SH-SY5Y (cell line): ENCODE results near the gene EYA4.

Source experiments
- GATA2 ChIP-seq: IDR thresholded peaks from 2 replicates; pipeline ENCODE4 v1.6.1; 2011; ENCODE audit warnings: mild to moderate bottlenecking, low read depth, low read length
- GATA3 ChIP-seq: IDR thresholded peaks from 2 replicates; pipeline ENCODE4 v1.6.1; 2011; ENCODE audit warnings: low read depth, mild to moderate bottlenecking, low read length, moderate library complexity

GRCh38 chr6:133411757-133412156 lies 170.6 kb downstream of the EYA4 start:
- TF ChIP-seq GATA2: no peak
- no peak for TF ChIP-seq GATA3
